ENCODE results near the gene SH2D7.

The SH2D7 gene

GRCh38 chr15:78061963-78062427, 30.4 kb upstream of the SH2D7 start:
- no peak for DNase-seq

- no peak for DNase-seq
These were observed 29.1 kb upstream of the SH2D7 start for GRCh38 chr15:78063217-78063616.

- no peak for DNase-seq
These were observed 28.4 kb upstream of the SH2D7 start for GRCh38 chr15:78063970-78064385.

GRCh38 chr15:78064544-78064943, 27.8 kb upstream of the SH2D7 start:
- no peak for DNase-seq

- no peak for DNase-seq
These were observed 27.0 kb upstream of the SH2D7 start for GRCh38 chr15:78065284-78065872.

- no peak for DNase-seq
These were observed 26.1 kb upstream of the SH2D7 start for GRCh38 chr15:78065973-78066946.

- DNase-seq = no peak
These were observed 24.8 kb upstream of the SH2D7 start for GRCh38 chr15:78067328-78068228.

- DNase-seq = no peak
These were observed 23.3 kb upstream of the SH2D7 start for GRCh38 chr15:78069052-78069414.

- no peak for DNase-seq
These were observed 22.8 kb upstream of the SH2D7 start for GRCh38 chr15:78069462-78070029.

- no peak for DNase-seq
These were observed 22.2 kb upstream of the SH2D7 start for GRCh38 chr15:78070049-78070700.

- no peak for DNase-seq
These were observed 21.0 kb upstream of the SH2D7 start for GRCh38 chr15:78071383-78071782.

- DNase-seq = no peak
These were observed 20.1 kb upstream of the SH2D7 start for GRCh38 chr15:78072080-78072892.

GRCh38 chr15:78073046-78073787, 19.1 kb upstream of the SH2D7 start:
- no peak for DNase-seq

- no peak for DNase-seq
These were observed 16.7 kb upstream of the SH2D7 start for GRCh38 chr15:78075490-78076230.

- no peak for DNase-seq
These were observed 15.9 kb upstream of the SH2D7 start for GRCh38 chr15:78076231-78077052.

- no peak for DNase-seq
These were observed 15.1 kb upstream of the SH2D7 start, which contains the start of gene TBC1D2B for GRCh38 chr15:78077053-78077870. TSS of gene TBC1D2B (minus strand) at chr15:78077711. CDS start at chr15:78077652, 59 bp downstream.

- DNase-seq = no peak
These were observed 14.5 kb upstream of the SH2D7 start for GRCh38 chr15:78077871-78078210.
